GM10847 (cell line): ENCODE measurements around the gene CEP295NL.

Experiments used
- POLR2A ChIP-seq: IDR thresholded peaks from 2 replicates; pipeline ENCODE4 v1.6.1; 2011; ENCODE audit not compliant: insufficient read length; ENCODE audit errors: extremely low read depth

Gene CEP295NL

DNA sequence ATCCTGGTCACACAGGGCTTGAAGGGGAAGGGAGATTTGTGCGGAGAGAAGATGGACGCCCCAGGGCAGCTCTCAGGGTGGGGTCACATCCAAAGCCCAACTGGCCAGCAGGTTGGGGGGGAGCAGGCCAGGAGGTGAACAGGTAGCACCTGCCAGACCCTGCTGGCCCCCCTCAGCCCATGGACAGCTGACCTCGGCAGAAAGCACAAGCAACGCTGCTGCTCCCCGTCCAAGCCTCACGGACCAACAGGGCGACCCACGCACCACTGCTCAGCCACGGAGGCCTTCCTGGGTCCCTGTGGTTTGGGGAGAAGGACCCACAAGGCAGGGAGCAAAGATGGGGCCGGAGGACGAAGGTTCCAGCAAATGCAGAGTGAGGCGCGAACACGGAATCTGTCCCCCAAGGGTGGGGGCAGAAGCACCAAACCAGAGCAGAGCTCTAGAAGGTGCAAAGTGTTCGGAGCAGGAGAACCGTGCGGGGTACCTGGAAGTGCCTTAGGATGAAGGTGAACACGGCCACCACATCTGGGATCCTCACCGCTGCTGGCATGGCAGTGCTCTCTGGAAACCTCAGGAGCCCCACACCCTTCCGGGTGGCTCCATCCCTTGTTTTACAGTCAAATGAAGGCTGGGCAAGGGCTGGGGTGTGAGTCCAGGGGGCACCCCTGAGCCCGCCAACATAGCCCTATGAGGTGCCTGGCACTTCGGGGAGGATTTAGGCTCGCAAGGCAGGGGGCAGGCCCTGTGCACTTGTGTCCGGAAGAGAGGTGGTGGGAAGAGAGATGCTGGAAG is 17.9 kb downstream of the CEP295NL start:
- TF ChIP-seq POLR2A = no peak

DNA sequence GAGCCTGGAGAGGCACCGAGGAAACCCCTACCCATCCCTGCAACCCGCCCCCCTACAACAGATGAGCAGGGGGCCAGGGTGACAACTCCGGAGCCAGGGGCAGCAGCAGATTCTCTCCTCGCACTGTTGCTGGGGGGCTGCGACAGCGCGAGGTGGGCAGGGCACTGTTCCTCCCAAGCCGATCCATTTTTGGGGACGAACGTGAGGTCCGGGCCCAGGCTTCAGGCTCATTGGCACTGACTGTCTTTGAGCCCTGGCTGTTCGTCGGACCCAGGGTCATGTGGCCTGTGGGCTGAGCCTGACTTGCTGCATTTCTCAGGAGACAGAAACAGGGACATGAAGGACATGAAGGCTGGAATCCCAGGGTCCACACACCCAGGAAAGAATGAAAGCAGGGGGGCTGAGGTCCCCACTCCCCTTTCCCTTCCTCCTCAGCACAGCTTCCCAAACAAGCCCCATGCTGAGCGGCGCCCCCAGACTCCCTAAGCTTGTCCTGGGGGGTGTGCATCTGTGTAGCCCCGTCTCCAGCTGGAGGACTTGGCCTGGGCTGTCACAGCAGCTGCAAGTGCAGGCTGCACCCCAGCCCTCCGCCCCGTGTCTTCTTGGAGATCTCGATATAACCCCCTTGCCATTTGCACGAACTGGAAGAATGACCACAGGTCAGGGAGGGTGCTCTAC is 18.7 kb downstream of the CEP295NL start:
- no peak for TF ChIP-seq POLR2A

DNA sequence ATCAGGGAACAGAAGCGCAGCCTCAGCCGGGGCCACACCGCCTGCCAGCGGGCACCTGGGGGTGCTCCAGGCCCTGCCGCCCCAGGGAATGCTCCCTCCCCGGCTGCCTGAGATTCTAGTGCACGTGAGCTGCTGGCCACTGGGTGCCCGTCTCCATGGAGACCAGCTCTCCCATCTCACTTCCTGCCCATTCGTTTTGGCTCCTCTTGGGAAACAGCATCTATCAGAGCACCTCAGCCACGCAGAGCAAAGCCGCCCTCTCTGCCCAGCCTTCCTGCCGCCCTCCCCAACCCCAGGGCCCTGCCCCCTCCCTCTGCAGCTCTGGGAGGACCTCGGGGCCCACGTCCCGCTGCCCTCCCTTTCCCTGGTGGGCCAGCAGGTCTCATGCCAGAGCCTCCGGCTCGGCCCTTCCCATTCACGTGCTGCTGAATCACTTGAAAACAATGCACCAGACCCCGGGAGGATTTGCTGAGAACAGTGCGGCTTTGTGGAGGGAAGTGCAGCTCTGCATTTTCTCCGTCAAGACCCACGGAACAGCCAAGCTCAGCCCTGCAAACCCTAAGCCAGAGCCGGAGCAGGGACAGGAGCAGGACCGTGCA is 19.4 kb downstream of the CEP295NL start:
- TF ChIP-seq POLR2A = no peak

DNA sequence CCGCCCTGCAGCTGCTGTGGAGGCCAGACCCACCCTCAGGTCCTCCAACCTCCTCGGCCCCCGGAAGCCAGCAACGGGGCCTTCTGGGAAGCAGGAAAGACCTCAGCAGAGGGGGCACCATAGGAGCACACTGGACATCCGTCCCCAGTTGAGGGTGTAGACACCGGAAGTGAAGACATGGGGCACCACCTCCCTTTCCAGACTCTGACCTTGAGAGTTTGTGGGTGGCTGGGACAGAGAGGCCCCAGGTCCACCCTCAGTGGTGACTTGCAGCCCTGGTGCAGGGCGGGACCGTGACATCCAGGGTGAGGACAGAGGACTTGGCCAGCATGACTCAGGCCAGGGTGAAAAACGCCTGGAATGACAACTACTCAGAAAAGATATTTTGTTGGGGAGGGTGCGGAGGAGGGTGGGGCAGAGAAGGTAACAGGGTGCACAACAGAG is 19.9 kb downstream of the CEP295NL start:
- TF ChIP-seq POLR2A = no peak

DNA sequence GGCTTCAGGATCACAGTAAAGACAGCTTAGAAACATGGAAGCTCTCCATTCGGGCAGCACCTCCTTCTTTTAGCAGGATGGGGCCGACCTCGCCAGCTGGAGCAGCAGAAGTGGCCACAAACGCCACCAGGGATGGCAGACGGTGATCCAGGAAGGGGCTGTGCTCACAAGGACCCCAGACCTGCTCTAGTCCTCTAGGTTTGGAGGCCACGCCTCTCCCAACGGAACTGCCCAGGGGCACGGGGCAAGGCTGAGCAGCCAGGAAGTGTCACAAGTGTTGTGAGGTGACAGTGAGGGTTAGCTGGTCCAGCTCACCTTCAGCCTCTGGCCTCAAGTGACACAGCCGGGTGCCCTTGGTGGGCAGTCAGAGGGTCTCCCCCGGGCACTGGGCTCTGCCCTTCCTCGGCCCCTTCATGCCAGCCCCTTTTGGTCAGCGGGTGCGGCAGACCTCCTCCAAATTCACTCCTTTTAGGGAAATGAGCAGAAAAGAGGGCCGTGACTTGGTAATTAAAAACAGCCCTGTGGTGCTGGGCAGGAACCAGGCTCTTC is 20.4 kb downstream of the CEP295NL start:
- no peak for TF ChIP-seq POLR2A

DNA sequence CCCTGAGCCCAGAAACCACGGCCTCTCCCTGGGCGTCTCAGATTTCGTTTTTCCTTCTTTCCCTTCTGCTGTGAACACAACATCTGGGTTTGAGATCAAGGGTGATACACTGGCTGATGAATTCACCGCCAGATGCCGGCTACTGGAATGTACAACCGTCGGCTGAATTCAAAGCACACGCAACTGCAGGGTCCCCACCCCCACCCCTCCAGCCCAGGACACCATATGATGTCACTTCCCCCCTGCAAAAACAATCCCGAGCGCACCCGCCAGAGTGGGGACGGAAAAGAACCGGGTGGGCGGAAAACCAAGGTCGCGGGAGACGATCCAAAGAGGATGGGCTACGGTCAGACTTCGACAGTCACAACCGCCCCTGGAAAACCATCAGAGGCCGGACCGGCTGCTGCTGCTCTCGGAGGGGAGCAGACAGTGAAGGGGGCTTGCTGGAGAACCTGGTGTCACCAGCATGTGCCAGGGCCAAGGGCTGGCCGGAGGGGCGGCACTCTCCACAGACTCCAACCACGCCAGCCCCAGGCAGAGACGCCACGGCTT is 23.3 kb downstream of the CEP295NL start:
- no peak for TF ChIP-seq POLR2A

DNA sequence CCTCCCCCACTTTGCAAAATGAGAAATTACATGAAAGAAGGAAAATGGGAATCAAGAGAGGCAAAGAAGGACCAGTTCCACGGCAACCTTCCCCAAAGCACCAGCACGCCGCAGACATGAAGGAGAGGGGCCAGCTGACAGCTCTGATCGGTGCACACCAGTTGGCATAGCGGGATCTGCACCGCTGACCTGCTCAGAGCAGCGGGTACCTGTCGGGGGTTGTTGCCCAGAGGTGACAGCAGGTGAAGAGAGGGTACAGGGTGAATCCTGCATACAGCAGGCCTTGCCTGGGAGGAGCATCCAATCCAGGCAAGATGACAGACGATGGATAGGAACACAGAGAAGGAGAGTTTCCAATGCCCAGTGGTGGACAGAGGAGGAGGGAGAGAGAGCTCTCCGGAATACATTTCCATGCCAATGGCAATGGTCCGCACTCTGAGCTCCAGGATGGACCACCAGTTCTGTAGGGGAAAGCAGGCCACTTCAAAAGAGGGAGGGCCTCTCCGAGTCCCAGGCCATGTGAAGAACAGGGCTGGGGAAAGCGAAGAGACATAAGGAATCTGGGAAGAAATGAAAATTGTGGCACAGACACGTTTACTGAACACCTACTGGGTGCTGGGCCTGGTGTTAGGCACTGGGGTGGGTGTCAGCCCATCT is 24.0 kb downstream of the CEP295NL start:
- TF ChIP-seq POLR2A = no peak

DNA sequence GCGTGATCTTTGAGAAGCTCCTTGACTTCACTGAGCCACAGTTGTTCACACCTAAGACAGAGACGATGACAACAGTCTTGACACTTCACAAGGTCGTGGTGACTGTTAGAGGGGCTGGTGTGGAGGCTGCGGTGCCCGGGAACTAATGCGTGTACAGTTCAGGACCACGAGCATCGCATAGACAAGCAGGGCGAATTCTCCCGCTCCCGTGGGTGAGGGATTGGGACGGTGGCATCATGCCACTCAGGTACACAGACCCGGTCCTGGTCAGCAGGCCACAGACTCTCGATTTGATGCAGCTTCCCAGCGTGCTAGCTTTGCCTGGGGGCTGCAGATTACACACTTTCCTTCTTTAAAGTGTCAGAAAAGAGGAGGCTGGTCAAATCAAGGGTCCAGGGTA is 24.7 kb downstream of the CEP295NL start:
- no peak for TF ChIP-seq POLR2A

DNA sequence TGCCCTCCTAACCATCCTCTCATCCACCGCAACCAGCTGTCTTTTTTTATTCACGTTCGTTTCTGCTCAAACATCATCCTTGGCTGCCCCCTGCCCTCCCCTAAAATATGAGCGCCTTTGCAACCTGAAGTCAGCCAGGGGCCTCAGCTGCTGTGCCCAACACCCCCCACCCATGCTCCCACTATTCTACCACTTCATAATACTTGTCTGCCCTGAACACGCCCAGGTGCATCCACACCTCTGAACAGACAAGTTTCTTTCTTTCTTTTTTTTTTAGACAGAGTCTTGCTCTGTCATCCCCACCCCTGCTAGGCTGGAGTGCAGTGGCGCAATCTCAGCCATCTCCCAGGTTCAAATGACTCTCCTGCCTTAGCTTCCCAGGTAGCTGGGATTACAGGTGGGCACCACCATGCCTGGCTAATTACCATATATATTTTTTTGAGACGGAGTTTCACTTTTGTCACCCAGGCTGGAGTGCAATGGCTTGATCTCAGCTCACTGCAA is 26.9 kb downstream of the CEP295NL start:
- TF ChIP-seq POLR2A = no peak

DNA sequence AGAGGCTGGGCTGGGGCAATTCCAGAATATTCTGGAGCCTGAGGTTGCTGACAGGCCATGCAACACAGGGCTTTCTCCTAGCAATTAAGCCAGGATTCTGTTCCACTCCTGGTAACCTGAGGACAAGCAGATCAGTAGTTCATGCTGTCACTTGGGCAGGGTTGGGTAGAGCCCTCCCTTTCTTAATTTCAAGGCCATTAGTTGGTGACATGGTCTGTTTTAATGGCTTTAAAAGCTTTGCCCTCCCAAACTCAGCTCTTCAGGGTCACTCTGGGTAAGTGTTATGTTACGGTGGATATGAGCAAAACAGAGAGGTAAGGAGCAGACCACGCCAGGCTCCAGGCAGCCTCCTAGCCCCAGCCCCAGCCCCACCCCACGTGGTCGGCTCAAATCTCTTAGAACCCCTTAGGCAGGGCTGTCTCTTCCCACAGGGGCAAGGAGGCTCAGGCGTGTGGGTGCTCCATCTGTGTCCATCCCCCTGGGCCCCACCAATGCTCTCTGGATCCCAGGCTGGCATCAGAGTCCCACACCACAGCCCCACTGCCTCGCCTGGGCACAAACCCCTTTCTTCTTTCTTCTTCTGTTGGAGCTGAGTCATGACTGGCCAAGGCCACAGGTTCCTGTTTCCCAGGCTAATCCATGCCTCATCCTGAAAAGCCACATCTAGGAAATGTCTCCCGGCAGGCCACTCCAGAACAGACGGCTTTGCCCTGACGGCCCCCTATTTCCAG is 27.5 kb downstream of the CEP295NL start:
- no peak for TF ChIP-seq POLR2A

DNA sequence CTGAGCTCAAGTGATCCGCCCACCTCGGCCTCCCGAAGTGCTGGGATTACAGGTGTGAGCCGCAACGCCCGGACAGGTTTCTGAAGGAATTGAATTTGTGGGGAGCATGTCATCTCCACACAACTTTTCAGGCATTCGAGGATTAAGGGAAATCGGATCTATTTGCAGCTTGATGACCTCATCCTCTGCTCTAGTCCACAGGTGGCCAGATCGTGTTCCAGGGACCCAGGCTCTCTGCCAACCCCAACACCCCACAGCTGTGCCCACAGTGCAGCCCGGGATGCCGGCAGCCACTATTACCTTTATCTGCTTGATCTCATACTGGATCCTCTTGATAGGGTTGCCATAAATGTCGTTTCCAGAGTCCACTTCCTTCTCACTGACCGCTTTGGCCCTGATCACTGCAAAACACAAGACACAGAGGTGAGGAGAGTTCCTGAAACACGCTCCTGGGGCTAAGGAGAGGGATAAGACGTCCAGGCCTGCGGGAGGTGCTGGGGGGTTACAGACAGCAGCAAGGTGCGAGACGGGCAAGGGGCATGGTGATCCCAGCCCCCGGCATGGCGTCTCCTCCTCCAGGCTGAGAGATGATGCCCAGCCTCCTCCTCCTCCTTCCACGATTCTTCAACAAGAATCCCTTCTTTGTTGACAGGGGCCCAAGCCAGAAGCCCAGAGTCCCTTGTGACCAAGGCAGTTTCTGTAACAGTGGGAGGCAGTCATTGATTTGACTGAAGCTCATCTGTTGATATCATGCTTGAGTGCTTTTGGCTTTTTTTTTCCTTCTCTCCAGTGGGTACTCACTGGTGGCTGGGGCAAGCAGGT is 29.3 kb downstream of the CEP295NL start:
- no peak for TF ChIP-seq POLR2A

DNA sequence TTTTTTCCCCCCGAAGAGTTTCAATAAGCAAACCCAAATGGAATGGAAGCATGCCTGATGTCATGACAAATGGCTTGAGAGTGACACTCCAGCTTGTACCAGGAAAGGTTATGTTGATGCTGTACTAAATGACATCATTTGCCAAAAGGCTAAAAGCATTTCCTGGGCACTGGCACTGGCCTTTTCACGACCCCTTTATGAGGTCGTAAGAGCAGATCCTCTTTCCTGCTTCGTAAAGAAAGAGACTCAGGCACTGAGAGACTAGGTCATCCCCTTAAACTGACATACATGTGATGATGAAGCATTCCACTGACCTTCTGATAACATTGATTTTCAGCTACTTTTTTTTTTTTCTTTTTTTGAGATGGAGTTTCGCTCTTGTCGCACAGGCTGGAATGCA is 30.5 kb downstream of the CEP295NL start:
- TF ChIP-seq POLR2A = no peak

DNA sequence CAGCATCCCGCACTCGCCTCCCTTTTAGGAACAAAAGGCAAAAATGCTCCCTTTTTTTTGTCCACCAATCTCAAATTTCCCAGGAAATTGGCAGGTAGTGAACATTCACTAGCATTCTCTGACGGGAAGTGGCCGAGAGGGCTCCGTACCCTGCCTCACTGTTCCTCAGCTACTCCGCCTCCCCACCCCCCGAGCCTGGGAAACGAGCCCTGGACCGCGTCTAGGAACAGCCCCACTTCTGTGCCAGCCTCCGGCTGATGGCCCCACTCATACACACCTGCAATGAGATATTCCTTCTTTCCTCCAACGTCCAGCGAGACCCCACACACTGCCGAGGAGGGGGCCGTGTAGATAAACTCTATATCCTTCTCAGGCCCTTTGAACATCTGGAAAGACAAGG is 32.4 kb downstream of the CEP295NL start:
- no peak for TF ChIP-seq POLR2A
